GM12874 (cell line): ENCODE measurements around the gene NOP14.

Experiments used
- TF ChIP-seq, protein P1 (sequence below): IDR thresholded peaks from 2 replicates; pipeline ENCODE4 v1.5.1; 2011; ENCODE audit warnings: low read depth, mild to moderate bottlenecking, control low read depth, low read length, moderate library complexity; ENCODE audit not compliant: insufficient read depth

The NOP14 gene

DNA sequence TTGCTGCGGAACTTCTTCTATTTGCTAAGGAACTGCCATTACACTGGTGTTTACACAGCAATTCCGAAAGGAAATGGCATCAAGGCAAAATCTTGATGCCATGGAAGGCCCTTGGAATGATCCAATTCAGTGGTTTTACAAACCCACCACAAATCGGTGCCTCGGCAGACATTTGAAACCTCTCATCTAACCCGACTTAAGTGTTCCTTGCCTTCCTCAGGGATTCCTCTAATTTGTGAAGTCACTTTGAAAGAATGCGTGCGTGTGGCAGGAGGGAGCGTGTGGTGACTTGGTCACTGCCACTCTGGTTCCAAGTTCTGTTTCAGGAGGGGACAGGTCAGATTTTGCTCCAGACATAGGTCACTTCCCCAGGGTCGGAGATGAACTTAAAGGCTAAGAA is 4.8 kb downstream of the NOP14 start:
- TF ChIP-seq, protein P1, sequence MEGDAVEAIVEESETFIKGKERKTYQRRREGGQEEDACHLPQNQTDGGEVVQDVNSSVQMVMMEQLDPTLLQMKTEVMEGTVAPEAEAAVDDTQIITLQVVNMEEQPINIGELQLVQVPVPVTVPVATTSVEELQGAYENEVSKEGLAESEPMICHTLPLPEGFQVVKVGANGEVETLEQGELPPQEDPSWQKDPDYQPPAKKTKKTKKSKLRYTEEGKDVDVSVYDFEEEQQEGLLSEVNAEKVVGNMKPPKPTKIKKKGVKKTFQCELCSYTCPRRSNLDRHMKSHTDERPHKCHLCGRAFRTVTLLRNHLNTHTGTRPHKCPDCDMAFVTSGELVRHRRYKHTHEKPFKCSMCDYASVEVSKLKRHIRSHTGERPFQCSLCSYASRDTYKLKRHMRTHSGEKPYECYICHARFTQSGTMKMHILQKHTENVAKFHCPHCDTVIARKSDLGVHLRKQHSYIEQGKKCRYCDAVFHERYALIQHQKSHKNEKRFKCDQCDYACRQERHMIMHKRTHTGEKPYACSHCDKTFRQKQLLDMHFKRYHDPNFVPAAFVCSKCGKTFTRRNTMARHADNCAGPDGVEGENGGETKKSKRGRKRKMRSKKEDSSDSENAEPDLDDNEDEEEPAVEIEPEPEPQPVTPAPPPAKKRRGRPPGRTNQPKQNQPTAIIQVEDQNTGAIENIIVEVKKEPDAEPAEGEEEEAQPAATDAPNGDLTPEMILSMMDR: no peak

DNA sequence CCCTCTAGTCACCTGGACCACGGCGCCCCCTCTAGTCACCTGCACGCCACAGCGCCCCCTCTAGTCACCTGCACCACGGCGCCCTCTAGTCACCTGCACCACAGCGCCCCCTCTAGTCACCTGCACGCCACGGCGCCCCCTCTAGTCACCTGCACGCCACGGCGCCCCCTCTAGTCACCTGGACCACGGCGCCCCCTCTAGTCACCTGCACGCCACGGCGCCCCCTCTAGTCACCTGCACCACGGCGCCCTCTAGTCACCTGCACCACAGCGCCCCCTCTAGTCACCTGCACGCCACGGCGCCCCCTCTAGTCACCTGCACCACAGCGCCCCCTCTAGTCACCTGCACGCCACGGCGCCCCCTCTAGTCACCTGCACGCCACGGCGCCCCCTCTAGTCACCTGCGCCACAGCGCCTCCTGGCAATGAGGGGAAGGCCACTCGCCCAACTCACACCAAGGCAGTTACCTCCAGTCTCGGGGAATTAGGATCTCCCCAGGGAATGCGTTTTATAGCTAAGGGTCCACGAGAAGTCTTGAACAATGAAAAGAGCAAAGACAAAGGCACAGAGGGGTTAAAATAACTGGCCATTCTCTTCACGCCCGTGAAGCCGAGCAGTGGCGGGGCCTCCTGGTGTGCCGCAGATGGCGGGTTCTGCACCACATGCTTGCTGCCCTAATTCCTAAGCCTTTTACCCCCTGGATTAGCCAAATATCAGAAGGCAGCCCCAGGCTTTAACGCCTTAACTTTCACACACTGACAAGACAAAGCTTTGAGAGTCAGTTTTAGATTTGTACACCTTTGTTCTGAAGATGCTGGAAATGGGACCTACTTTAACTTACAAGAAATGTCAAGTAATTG is 7.8 kb downstream of the NOP14 start:
- TF ChIP-seq, protein P1: peak; percentile 21; the same call in 1 of the 2 replicates

DNA sequence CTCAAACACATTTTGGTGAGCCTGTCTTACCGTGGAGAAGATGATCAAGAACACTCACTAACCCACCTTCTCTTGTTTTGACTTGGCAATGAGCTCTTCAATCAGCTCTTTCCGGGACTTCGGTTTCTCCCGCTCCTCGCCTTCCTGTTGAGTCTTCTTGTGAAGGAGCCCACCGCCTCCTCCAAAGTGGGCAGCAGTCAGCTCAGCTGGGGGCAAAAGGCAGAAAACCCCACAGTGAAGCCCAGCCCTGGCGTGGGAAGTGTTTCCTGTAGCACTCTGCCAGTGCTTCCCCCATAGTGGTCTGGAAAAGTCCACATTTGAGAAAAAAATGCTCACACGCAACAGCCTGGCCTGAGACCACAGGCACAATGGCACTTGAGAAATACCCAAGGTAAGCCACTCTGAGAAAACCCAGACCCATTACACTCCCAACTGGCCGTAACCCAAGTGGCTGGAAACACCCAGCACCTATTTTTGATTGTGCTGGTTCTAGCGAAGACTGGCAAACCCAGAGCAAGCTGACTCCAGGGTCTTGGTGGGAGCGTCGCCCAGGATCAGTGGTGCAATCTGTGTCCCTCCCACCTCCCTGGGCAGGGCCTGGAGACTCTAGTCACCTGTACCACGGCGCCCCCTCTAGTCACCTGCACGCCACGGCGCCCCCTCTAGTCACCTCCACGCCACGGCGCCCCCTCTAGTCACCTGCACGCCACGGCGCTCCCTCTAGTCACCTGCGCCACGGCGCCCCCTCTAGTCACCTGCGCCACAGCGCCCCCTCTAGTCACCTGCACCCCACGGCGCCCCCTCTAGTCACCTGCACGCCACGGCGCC is 8.6 kb downstream of the NOP14 start:
- TF ChIP-seq, protein P1: peak; percentile 58

DNA sequence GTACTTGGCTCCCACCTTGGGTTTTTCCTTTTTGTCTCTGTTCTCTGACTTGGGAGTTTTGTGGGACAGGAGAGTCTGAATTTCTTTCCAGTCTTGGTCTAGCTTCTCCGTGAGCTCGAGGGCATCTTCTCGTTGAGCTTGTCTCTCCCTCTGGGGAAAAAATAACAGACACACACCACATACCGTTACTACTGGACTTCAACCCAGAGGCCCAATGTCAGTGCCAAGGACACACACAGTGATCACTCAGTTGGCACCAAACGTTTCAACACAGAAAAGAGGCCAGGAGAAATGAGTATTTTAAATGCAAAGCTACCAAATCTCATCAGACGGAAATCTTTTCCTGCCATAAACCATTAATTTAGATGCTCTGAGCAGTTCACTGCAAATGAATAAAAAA is 9.7 kb downstream of the NOP14 start:
- TF ChIP-seq, protein P1: no peak

DNA sequence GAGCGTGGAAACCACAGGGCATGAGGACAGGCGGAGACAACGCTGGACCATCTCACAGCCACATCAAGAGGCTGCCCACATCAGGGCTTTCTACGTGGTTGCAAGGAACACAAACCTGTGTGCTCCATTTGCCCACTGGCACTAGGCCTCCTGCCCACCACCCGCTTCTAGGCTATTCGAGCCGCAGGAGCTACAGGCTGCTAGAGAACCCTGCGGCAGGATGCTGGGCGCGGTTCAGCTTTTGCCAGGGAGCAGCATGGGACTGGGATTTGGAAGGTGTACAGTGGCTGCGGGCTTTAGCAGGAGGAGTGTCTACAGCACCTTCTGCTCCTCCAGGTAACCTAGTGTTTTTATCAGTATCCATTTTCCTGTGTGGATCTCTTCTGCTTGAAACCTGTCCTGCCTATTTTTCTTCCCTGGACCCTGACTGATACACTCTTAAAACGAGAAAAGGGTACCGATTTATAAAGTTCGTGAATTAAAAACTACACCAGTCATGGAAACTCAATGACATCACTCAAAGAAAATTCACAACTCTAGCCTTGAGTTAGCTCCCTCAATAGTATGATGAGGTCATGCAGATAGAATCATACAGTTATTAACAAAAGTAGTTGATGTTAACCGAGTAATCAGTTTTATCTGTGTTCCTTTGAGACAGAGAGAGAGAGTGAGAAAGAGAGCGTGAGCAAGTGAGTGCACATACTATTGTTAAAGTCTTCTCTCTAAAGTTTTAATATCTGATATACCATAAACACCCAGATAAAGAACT is 12.8 kb downstream of the NOP14 start:
- TF ChIP-seq, protein P1: no peak

DNA sequence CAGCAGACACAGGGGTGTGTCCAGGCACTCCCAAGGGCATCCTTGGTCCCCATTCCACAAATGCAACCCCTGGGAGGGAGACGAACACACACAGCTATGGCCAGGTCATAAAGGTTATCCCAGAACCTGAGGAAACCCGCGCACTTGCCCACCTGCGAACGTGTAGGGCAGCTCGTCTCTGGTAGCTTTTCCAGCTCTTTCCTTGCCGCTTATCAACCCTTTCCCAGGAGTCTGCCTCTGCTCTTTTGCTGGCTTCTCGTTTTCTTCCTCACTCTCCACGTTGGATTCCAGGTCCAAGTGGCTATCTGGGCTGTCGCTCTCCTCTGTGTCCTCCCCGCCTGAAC is 13.5 kb downstream of the NOP14 start:
- TF ChIP-seq, protein P1: no peak
